ENCODE data around the gene INPP5D.
A peak's percentile ranks its signal among the peaks of the same experiment; 100 is the strongest.

Gene INPP5D

DNA sequence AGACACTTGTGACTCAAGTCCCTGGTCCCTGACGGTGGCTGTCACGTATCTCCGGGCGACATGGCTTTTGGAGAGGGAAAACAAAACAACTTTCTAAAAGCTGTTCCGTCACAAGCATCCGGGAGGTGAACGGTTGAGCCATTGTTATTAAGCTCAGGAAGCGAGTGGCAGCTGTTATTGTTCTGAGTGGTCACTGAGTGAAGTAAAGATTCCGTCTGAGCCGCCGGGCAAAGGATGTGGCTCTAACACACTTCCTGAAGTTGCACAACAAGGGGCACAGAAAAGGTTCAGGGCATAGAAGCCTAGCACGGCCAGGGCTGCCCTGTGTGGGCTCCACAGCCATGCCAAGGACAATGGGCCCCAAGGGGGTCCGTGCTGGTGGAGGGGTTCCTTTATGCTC, 24.3 kb downstream of the INPP5D start:
- no peak overlapping the region for H3K4me3 ChIP-seq (replicated peaks; ENCODE audit: insufficient read depth, low read length)
- no peaks in the 10 kb centered on the region for H3K27me3 ChIP-seq (ENCODE audit: insufficient read depth, poor library complexity, severe bottlenecking)
- peak overlapping the region; percentile 84 for H3K27ac ChIP-seq (replicated peaks)
- TF ChIP-seq GABPA (IDR thresholded peaks at IDR 0.05; ENCODE audit: low read depth) (0 out of 2 replicates have a peak, but pooled peaks have one; percentile 10), POLR2AphosphoS5 (IDR thresholded peaks at IDR 0.05; ENCODE audit: low read depth) (peak; percentile 92), SPI1 (IDR thresholded peaks at IDR 0.05; ENCODE audit: borderline replicate concordance, low read depth) (peak; percentile 26; the same call in 1 of the 2 replicates)
- TF ChIP-seq, protein P1, sequence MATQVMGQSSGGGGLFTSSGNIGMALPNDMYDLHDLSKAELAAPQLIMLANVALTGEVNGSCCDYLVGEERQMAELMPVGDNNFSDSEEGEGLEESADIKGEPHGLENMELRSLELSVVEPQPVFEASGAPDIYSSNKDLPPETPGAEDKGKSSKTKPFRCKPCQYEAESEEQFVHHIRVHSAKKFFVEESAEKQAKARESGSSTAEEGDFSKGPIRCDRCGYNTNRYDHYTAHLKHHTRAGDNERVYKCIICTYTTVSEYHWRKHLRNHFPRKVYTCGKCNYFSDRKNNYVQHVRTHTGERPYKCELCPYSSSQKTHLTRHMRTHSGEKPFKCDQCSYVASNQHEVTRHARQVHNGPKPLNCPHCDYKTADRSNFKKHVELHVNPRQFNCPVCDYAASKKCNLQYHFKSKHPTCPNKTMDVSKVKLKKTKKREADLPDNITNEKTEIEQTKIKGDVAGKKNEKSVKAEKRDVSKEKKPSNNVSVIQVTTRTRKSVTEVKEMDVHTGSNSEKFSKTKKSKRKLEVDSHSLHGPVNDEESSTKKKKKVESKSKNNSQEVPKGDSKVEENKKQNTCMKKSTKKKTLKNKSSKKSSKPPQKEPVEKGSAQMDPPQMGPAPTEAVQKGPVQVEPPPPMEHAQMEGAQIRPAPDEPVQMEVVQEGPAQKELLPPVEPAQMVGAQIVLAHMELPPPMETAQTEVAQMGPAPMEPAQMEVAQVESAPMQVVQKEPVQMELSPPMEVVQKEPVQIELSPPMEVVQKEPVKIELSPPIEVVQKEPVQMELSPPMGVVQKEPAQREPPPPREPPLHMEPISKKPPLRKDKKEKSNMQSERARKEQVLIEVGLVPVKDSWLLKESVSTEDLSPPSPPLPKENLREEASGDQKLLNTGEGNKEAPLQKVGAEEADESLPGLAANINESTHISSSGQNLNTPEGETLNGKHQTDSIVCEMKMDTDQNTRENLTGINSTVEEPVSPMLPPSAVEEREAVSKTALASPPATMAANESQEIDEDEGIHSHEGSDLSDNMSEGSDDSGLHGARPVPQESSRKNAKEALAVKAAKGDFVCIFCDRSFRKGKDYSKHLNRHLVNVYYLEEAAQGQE (IDR thresholded peaks at IDR 0.05; ENCODE audit: insufficient replicate concordance, low read depth) = no peak
- TF ChIP-seq, protein P2, sequence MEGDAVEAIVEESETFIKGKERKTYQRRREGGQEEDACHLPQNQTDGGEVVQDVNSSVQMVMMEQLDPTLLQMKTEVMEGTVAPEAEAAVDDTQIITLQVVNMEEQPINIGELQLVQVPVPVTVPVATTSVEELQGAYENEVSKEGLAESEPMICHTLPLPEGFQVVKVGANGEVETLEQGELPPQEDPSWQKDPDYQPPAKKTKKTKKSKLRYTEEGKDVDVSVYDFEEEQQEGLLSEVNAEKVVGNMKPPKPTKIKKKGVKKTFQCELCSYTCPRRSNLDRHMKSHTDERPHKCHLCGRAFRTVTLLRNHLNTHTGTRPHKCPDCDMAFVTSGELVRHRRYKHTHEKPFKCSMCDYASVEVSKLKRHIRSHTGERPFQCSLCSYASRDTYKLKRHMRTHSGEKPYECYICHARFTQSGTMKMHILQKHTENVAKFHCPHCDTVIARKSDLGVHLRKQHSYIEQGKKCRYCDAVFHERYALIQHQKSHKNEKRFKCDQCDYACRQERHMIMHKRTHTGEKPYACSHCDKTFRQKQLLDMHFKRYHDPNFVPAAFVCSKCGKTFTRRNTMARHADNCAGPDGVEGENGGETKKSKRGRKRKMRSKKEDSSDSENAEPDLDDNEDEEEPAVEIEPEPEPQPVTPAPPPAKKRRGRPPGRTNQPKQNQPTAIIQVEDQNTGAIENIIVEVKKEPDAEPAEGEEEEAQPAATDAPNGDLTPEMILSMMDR (IDR thresholded peaks at IDR 0.05; ENCODE audit: insufficient read depth, low read length) = no peak
- DNase-seq (ENCODE audit: low read depth in 1 of 2, low spot score in 1 of 2) = peak; percentile 81 to 89

DNA sequence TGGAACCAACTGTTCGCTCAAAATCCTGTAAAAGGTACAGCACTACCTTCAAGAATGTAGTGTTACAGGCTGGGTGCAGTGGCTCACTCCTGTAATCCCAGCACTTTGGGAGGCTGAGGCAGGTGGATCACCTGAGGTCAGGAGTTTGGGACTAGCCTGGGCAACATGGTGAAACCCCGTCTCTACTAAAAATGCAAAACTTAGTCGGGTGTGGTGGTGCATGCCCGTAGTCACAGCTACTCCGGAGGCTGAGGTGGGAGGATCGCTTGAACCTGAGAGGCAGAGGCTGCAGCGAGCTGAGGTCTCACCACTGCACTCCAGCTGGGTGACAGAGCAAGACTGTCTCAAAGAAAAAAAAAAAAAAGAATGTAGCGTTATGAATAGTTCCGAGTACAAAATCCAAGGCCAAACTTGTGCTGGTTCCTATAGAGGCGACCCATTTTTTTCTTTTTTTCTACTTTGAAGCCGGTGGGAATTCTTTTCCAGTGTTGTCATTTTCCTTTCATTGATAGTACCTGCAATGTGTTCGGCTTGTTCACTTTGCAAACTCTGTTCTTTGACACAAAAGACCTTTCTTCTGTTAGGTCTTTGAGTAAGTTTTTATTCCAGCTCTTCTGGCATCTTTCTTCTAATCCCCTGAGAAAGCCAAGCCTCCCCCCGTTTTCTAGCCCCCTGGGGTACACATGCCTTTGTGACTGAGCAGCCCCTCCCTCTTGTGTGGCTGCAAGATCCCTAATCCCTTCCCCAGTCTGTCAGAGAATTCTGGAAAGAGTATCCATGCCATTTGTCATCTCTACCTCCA, 25.1 kb downstream of the INPP5D start:
- no peak for DNase-seq (ENCODE audit: low read depth in 1 of 2, low spot score in 1 of 2)
- Histone ChIP-seq H3K27me3 (ENCODE audit: insufficient read depth, poor library complexity, severe bottlenecking) (no peaks in the 10 kb centered on the region), H3K27ac (replicated peaks) (peak overlapping the region; percentile 84), H3K4me3 (replicated peaks; ENCODE audit: insufficient read depth, low read length) (no peak overlapping the region)
- TF ChIP-seq POLR2AphosphoS5 (IDR thresholded peaks at IDR 0.05; ENCODE audit: low read depth) (no peak), GABPA (IDR thresholded peaks at IDR 0.05; ENCODE audit: low read depth) (no peak), SPI1 (IDR thresholded peaks at IDR 0.05; ENCODE audit: borderline replicate concordance, low read depth) (no peak)
- TF ChIP-seq, protein P2 (IDR thresholded peaks at IDR 0.05; ENCODE audit: insufficient read depth, low read length) = no peak
- TF ChIP-seq, protein P1 (IDR thresholded peaks at IDR 0.05; ENCODE audit: insufficient replicate concordance, low read depth) = no peak

DNA sequence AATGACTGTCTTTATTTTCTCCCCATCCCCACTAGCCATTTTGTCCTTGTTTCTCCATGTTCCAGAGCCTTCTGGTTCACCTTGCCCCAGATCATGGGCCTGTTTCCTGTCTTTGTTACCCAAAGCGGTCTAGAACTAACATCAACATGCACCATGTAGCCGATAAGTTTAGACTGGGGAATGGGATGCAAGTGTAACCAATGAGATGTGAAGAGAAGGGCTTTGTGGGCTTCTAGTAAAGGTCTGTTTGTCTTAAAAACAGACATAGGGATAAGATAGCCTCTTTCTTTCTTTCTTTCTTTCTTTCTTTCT, 25.7 kb downstream of the INPP5D start:
- peak overlapping the region; percentile 84 for H3K27ac ChIP-seq (replicated peaks)
- TF ChIP-seq, protein P2 (IDR thresholded peaks at IDR 0.05; ENCODE audit: insufficient read depth, low read length) = no peak
- TF ChIP-seq GABPA (IDR thresholded peaks at IDR 0.05; ENCODE audit: low read depth) (no peak), POLR2AphosphoS5 (IDR thresholded peaks at IDR 0.05; ENCODE audit: low read depth) (no peak), SPI1 (IDR thresholded peaks at IDR 0.05; ENCODE audit: borderline replicate concordance, low read depth) (no peak)
- TF ChIP-seq, protein P1 (IDR thresholded peaks at IDR 0.05; ENCODE audit: insufficient replicate concordance, low read depth) = no peak
- H3K27me3 ChIP-seq (ENCODE audit: insufficient read depth, poor library complexity, severe bottlenecking) = no peaks in the 10 kb centered on the region
- no peak overlapping the region for H3K4me3 ChIP-seq (replicated peaks; ENCODE audit: insufficient read depth, low read length)
- DNase-seq (ENCODE audit: low read depth in 1 of 2, low spot score in 1 of 2) = no peak

Measured in HL-60 (cell line).